ENCODE data around the gene TRIM74. TPM values are rescaled to one million over a fixed set of nuclear protein-coding genes. Genes with fewer than 3 reads are reported as not detected.
"Not testable (repeated sequence)": the region's sequence is repeated elsewhere in the genome, so short reads cannot be mapped to it uniquely, and the experiment has no call there.

Gene TRIM74
- total RNA-seq, 1 experiment from 2014 or later, result 0.26 TPM

- not testable (repeated sequence) for H3K9me3 Mint-ChIP-seq; H2BK20ac ChIP-seq (ENCODE audit: low read depth, low read length, poor library complexity, severe bottlenecking); H3K18ac ChIP-seq (ENCODE audit: insufficient read length, low read depth, low read length); H2AFZ ChIP-seq (ENCODE audit: low read length); H3K36me3 Mint-ChIP-seq (ENCODE audit: insufficient read depth in 1 of 3, low read depth in 3 of 3); H3K4me2 ChIP-seq (ENCODE audit: insufficient read depth, insufficient read length, low read length); H3K9ac ChIP-seq (ENCODE audit: extremely low read depth, insufficient read length, low read length); H3T11ph ChIP-seq (ENCODE audit: low read length); H3K79me2 ChIP-seq (ENCODE audit: insufficient read depth, low read length); H3K27me3 ChIP-seq (ENCODE audit: insufficient read depth, low read length); H3K4me1 Mint-ChIP-seq; H3K27me3 Mint-ChIP-seq (ENCODE audit: low read depth); H3K4ac ChIP-seq (ENCODE audit: low read depth, low read length); H3K4me1 ChIP-seq (ENCODE audit: insufficient read depth, low read length); H3K9me3 ChIP-seq (ENCODE audit: control insufficient read depth, low read depth, low read length); H3K4me3 Mint-ChIP-seq; H3K56ac ChIP-seq (ENCODE audit: insufficient read length, low read depth, low read length); H2BK120ac ChIP-seq (ENCODE audit: low read depth, low read length, poor library complexity, severe bottlenecking); H2BK15ac ChIP-seq (ENCODE audit: low read depth, low read length); H3K14ac ChIP-seq (ENCODE audit: insufficient read depth, low read length); H3K79me1 ChIP-seq (ENCODE audit: insufficient read depth, low read depth, low read length, poor library complexity, severe bottlenecking); H4K8ac ChIP-seq (replicated peaks; ENCODE audit: insufficient read length, low read depth, low read length); H3K23ac ChIP-seq (ENCODE audit: insufficient read length, low read depth, low read length); H2BK12ac ChIP-seq (ENCODE audit: insufficient read length, low read depth, low read length); H3K27ac ChIP-seq (ENCODE audit: insufficient read length, low read depth, low read length); H4K20me1 ChIP-seq (ENCODE audit: control insufficient read depth, insufficient read depth, insufficient read length); DNase-seq; H4K91ac ChIP-seq (ENCODE audit: insufficient read length, low read depth, low read length); H2BK5ac ChIP-seq (ENCODE audit: insufficient read length, low read length); H2AK5ac ChIP-seq (ENCODE audit: insufficient read length, low read length); H3K27ac Mint-ChIP-seq; H3K23me2 ChIP-seq (ENCODE audit: insufficient read length, low read depth, low read length, poor library complexity, severe bottlenecking); H4K5ac ChIP-seq (ENCODE audit: insufficient read length, low read depth, low read length)
- no CpG with 5 or more reads among the region's 8 CpGs for WGBS (ENCODE audit: extremely low coverage, insufficient read length, low lambda C conversion rate)
Measured at GRCh38 chr7:72995484-72995883, 26.2 kb upstream of the TRIM74 start.

- H3K14ac ChIP-seq (ENCODE audit: insufficient read depth, low read length); H3K27ac Mint-ChIP-seq; H3K4me2 ChIP-seq (ENCODE audit: insufficient read depth, insufficient read length, low read length); H4K8ac ChIP-seq (replicated peaks; ENCODE audit: insufficient read length, low read depth, low read length); H3K4ac ChIP-seq (ENCODE audit: low read depth, low read length); H3K9ac ChIP-seq (ENCODE audit: extremely low read depth, insufficient read length, low read length); H3K18ac ChIP-seq (ENCODE audit: insufficient read length, low read depth, low read length); H3K27ac ChIP-seq (ENCODE audit: insufficient read length, low read depth, low read length); DNase-seq; H2BK15ac ChIP-seq (ENCODE audit: low read depth, low read length); H3K27me3 ChIP-seq (ENCODE audit: insufficient read depth, low read length); H3K9me3 ChIP-seq (ENCODE audit: control insufficient read depth, low read depth, low read length); H3K56ac ChIP-seq (ENCODE audit: insufficient read length, low read depth, low read length); H2BK20ac ChIP-seq (ENCODE audit: low read depth, low read length, poor library complexity, severe bottlenecking); H2BK120ac ChIP-seq (ENCODE audit: low read depth, low read length, poor library complexity, severe bottlenecking); H2AK5ac ChIP-seq (ENCODE audit: insufficient read length, low read length); H2BK5ac ChIP-seq (ENCODE audit: insufficient read length, low read length); H3K9me3 Mint-ChIP-seq; H3K79me2 ChIP-seq (ENCODE audit: insufficient read depth, low read length); H3K27me3 Mint-ChIP-seq (ENCODE audit: low read depth); H2BK12ac ChIP-seq (ENCODE audit: insufficient read length, low read depth, low read length); H3K4me3 Mint-ChIP-seq; H3K4me1 Mint-ChIP-seq; H3K36me3 Mint-ChIP-seq (ENCODE audit: insufficient read depth in 1 of 3, low read depth in 3 of 3); H3K23me2 ChIP-seq (ENCODE audit: insufficient read length, low read depth, low read length, poor library complexity, severe bottlenecking); H4K91ac ChIP-seq (ENCODE audit: insufficient read length, low read depth, low read length); H4K5ac ChIP-seq (ENCODE audit: insufficient read length, low read depth, low read length); H3K23ac ChIP-seq (ENCODE audit: insufficient read length, low read depth, low read length); H2AFZ ChIP-seq (ENCODE audit: low read length); H3K4me1 ChIP-seq (ENCODE audit: insufficient read depth, low read length); H3K79me1 ChIP-seq (ENCODE audit: insufficient read depth, low read depth, low read length, poor library complexity, severe bottlenecking); H3T11ph ChIP-seq (ENCODE audit: low read length); H4K20me1 ChIP-seq (ENCODE audit: control insufficient read depth, insufficient read depth, insufficient read length): not testable (repeated sequence)
- no CpG with 5 or more reads among the region's 14 CpGs for WGBS (ENCODE audit: extremely low coverage, insufficient read length, low lambda C conversion rate)
Measured at GRCh38 chr7:72990146-72990913, 21.1 kb upstream of the TRIM74 start.

Measured in H9 (cell line).